Left lobe of liver (tissue), 2 donors: Measurements from ENCODE around the gene CATSPERD. TPM values are rescaled to one million over a fixed set of nuclear protein-coding genes. Genes with fewer than 3 reads are reported as not detected.
A peak's percentile ranks its signal among the peaks of the same experiment; 100 is the strongest.
"Not testable (repeated sequence)": the region's sequence is repeated elsewhere in the genome, so short reads cannot be mapped to it uniquely, and the experiment has no call there.

Experiments used
- ATAC-seq: fragments of 200-7000 bp; cut with Tn5 transposase; one replicate; pipeline ENCODE4 v1.9.1; 2020; ENCODE audit warnings: mild to moderate bottlenecking, moderate library complexity
- DNase-seq: peaks from one replicate; pipeline ENCODE4 v3.0.0-alpha.2; 2020; ENCODE audit warnings: low spot score
- total RNA-seq: library from RNA; stranded (reverse); gene quantifications from one replicate; pipeline ENCODE4 v1.2.1, GENCODE V29; 2021
- donor health status: DM: no; HTN: no; CAD: no; lungs with moderate emphysema.
- donor health status: DM: no; HTN: yes; CAD: no.

CATSPERD gene
- total RNA-seq, 1 donor from 2014 or later = not detected

DNA sequence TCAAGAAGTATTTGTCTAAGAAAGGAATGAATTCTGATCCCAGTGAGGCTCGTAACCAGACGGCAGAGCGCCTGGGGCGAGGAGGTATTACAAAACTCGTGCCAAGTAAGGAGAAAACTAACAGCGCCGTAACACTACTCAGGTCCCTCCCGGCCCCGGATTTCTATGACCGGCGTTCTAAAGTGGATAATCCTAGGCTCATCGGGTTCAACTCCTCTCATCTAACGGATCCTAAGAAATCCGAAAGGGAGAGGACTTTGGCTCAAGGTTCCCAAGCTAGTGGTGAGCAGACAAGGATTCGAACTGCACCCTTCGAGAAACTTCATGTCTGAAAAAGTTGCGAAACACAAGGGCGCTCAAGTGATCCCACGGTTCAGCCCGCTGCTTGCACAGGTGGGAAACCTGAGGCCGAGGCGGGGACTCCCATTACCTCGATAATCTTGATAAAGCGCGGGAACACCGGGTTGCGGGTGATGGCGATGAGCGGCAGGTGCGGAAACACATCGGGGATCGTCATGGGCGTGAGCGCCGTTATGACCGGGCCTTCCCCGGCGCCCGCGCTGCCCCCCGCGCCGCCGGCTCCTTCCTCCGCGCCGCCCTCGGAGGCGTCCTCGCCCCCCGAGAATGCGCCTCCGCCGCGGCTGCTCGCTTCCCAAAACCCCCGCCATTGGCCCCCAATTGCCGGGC is 1.0 kb upstream of the CATSPERD start:
- peak; percentile 60 for DNase-seq
- peak; percentile 1 for ATAC-seq

DNA sequence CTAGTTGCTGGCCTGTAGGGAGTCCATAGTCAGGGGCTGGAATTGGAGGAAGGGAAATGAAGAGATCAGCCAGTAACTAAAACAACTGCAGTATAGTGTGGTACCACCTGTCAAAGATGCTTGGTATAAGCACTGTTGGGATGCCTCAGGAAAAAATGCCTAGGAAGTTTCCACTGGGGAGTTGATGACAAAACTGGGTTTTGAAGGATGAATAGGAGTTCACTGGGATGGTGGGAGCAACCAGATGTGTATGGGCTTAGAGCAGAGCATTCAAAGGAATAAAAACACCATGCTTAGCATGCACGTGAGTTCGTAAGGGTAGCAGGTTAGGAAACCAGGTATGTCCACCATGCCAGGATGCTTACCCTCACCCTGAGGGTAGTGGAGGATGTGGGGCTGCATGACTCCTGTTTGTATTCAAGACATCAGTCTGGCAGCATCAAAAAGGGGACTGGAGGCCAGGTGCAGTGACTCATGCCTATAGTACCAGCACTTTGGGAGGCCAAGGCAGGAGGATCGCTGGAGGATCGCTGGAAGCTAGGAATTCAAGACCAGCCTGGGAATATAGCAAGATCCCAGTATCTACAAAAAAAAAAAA is 7.1 kb downstream of the CATSPERD start:
- no peak for ATAC-seq
- DNase-seq = no peak

DNA sequence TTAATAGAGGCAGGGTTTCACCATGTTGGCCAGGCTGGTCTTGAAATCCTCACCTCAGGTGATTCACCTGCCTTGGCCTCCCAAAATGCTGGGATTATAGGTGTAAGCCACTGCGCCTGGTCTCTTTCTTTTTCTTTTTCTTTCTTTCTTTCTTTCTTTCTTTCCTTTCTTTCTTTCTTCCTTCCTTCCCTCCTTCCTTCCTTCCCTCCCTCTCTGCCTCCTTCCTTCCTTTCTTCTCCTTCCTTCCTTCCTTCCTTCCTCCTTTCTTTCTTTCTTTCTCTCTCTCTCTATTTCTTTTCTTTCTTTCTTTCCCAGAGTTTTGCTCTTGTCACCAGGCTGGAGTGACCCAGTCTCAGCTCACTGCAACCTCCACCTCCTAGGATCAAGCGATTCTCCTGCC is 12.7 kb downstream of the CATSPERD start:
- not testable (repeated sequence) for ATAC-seq, DNase-seq

DNA sequence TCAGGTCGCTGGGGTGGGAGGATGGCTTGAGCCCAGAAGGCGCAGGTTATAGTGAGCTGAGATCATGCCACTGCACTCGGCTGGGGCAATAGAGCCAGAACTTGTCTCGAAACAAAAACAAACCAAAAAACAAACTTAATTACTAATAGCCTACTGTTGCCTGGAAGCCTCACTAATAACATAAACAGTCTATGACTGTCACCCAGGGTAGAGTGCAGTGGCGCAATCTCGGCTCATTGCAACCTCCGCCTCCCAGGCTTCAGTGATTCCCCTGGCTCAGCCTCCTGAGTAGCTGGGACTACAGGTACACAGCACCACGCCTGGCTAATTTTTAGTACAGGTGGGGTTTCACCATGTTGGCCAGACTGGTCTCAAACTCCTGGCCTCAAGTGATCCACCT is 18.0 kb downstream of the CATSPERD start:
- ATAC-seq (no peak), DNase-seq (no peak)

DNA sequence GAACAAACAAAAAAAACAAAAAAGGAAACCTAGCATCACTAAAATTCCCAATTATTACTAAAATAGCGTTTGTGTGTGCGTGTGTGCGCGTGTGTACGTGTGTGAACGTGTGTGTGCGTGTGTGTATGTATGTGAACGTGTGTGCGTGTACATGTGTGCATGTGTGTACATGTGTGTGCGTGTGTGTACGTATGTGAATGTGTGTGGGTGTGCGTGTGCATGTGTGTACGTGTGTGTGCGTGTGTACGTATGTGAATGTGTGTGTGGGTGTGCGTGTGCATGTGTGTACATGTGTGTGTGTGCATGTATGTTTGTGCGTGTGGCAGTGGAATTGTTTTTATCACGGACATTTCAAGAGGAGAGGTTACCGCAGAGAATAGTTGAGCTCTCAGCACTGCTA is 21.6 kb downstream of the CATSPERD start:
- DNase-seq (no peak), ATAC-seq (no peak)

DNA sequence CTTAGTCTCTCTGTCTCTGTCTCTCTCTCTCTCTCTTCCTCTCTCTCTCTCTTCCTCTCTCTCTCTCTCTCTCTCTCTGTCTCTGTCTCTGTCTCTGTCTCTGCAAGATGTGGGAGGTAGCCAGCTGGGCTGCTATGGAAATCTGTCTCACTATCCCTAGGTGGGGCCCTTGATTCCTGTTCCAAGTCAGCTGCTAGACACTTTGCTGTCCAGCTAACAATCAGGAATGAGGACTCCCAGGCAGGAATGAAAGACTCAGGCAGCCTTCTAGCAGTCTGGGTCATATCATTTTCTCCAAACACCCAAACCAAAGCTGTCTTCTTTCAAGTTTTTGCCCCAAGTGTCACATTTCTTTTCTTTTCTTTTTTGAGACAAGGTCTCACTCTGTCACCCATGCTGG is 23.2 kb downstream of the CATSPERD start:
- no peak for DNase-seq

DNA sequence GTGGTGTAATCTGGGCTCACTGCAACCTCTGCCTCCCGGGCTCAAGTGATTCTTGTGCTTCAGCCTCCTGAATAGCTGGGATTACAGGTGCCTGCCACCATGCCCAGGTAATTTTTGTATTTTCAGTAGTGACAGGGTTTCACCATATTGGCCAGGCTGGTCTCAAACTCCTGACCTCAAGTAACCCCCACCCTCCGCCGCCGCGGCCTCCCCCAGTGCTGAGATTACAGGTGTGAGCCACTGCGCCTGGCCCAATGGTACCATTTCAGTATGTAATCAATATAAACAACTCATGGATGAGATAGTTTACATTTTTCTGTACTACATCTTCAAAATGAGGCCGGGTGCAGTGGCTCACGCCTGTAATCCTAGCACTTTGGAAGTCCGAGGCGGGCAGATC is 24.6 kb downstream of the CATSPERD start:
- DNase-seq, ATAC-seq: not testable (repeated sequence)

More for the DNA sequence above, 23.2 kb downstream of the CATSPERD start:
- no peak for ATAC-seq

DNA sequence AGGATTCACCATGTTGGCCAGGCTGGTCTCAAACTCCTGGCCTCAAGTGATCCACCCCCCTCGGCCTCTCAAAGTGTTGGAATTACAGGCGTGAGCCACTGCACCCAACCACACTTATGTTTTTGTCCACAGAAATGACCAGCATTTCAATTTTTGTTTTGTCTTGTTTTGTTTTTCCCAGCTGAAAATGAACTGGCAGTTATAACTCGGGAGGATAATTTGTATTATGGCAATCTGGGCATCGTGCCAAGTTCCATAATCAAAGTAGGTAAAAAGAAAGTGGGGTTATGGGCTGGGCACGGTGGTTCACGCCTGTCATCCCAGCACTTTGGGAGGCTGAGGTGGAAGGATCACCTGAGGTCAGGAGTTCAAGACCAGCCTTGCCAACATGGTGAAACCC is 28.5 kb downstream of the CATSPERD start:
- DNase-seq, ATAC-seq: not testable (repeated sequence)

DNA sequence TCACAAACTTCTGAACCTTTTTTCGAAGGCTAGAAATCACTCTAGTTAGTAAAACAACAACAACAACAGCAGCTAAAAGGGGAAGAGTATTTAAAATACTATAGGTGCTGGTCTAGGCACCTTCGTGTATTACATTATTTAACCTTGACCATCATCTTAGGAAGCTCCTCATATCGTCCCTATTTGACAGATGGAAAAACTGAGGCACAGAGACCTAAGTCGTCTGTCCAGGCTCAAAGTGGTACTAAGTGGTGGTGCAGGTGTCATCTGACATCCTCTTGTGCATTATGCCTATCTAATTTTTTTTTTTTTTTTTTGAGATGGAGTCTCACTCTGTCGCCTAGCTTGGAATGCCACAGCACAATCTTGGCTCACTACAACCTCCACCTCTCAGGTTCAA is 29.1 kb downstream of the CATSPERD start:
- ATAC-seq = no peak
- no peak for DNase-seq

DNA sequence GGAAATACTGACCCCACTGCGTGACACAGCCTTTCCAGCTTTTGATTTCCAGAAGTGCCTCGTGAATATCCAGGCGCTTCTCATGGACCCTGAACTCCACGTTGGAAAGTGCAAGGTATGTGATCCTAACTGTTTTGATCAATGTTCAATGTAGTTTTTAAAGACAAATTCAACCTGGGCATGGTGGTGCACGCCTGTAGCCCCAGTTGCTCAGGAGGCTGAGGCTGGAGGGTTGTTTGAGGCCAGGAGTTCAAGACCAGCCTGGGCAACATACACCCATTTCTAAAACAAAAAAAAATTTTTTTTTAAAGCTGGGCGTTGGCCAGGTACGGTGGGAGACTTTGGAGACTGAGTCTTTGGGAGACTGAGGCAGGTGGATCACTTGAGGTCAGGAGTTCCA is 31.3 kb downstream of the CATSPERD start:
- DNase-seq = no peak
- no peak for ATAC-seq

DNA sequence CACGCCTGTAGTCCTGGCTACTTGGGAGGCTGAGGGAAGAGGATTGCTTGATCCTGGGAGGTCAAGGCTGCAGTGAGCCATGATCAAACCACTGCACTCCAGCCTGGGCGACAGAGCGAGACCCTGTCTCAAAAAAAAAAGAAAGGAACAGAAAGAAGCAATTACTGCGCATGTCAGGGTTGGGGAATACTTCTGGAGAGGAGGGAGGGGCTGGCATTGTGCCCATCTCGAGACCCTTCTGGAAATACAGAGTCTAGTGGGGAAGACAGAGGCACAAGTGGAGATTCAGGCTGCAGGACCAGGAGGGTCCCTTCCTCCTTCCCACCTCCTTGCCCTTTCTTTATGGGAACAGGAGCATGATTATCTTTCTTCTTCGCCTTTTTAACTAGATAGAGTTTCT is 33.3 kb downstream of the CATSPERD start:
- DNase-seq = no peak
- no peak for ATAC-seq

DNA sequence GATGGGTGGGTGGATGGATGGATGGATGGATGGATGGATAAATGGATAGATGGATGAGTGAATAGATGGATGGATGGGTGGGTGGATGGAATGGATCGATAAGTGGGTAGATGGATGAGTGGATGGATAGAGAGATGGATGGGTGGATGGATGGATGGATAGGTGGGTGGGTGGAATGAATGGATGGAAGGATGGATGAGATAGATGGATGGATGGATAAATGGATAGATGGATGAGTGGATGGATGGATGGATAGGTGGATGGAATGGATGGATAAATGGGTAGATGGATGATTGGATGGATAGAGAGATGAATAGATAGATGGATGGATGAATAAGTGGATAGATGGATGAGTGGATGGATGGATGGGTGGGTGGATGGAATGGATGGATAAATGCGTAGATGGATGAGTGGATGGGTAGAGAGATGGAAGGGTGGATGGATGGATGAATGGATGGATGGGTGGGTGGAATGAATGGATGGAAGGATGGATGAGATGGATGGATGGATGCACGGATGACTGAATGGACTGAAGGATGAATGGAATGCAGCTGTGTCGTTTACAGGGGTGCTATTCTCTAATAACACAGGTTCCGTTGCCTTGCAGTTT is 42.3 kb downstream of the CATSPERD start:
- no peak for ATAC-seq

DNA sequence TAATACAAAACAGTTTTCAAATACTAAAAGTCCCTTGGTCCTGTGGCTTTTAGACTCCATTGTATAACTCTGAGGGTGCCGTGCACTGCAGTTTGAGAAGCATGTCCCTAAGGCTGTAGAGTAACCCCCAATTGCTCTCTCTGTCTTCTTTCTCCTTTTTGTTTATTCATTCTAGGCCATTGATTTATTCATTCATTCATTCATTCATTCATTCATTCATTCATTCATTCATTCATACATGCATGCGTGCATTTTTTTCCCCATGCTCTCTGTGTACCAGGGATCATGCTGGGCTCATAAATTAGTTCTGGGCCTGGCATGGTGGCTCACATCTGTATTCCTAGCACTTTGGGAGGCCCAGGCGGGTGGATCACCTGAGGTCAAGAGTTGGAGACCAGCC is 44.8 kb downstream of the CATSPERD start:
- no peak for ATAC-seq
- no peak for DNase-seq

More for the DNA sequence above, 42.3 kb downstream of the CATSPERD start:
- DNase-seq = no peak

DNA sequence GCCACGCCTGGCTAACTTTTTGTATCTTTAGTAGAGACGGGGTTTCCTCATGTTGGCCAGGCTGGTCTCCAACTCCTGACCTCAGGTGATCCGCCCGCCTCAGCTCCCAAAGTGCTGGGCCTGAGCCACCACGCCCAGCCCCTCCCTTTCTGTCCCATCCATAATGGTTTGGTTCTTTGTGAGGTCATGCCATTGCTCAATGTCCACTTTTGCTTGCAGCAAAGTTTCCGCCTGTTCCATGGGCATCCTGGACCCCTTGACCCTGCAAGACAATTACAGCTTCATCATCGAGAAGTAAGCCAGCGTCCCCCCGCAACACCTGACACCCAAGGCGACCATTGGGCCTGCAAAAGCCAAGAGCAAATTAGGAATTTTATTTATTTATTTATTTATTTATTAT is 47.5 kb downstream of the CATSPERD start:
- DNase-seq = no peak
- ATAC-seq = no peak

DNA sequence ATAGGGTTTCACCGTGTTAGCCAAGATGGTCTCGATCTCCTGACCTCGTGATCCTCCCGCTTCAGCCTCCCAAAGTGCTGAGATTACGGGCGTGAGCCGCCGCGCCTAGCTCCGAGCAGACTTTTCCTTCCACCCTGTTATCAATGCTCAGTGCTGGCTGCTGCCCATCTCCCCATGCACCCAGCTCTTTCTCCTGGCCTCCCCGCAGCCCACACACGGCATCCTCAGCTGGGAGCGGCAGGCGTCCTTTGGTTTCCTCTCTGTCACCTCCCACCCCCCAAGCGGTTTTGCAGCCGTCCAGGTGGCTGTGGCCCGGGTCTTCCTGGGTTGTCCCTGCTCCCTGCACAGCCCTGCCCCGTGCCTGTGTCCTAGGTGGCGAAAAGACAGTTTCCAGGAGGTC is 52.0 kb downstream of the CATSPERD start:
- no peak for DNase-seq
- ATAC-seq = no peak

DNA sequence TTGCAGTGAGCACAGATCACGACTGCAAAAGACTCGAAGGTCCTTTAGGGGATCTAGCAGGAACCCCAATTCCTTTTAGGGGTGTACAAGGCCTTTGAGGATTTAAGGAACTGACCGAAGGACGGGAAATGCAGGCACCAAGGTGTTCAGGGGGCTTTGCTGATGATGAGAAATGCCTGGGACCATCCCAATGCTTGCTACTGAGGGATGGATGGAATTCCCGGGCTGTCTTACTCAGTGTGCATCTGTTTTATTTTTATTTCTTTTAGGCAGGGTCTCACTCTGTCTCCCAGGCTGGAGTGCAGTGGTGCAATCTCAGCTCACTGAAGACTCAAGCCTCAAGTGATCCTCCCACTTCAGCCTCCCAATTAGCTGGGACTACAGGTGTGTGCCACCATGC is 52.8 kb downstream of the CATSPERD start:
- no peak for ATAC-seq

DNA sequence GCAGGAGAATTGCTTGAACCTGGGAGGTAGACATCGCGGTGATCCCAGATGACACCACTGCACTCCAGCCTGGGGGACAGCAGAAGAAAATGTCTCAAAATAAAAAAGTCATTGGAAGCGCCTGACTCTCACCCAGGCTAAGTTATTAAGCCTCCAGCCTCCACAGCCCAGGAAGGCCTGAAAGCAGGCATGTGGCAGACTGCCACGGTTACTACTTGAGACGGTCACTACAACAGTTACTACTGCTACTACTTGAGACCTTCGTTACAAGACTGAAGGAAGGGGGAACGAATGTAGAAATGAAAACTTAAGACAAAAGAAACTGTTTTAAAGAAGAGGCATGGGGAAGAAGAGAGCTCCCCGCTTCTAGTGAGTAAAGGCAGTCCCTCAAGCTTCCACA is 54.5 kb downstream of the CATSPERD start:
- DNase-seq (no peak), ATAC-seq (no peak)

More for the DNA sequence above, 52.8 kb downstream of the CATSPERD start:
- no peak for DNase-seq

DNA sequence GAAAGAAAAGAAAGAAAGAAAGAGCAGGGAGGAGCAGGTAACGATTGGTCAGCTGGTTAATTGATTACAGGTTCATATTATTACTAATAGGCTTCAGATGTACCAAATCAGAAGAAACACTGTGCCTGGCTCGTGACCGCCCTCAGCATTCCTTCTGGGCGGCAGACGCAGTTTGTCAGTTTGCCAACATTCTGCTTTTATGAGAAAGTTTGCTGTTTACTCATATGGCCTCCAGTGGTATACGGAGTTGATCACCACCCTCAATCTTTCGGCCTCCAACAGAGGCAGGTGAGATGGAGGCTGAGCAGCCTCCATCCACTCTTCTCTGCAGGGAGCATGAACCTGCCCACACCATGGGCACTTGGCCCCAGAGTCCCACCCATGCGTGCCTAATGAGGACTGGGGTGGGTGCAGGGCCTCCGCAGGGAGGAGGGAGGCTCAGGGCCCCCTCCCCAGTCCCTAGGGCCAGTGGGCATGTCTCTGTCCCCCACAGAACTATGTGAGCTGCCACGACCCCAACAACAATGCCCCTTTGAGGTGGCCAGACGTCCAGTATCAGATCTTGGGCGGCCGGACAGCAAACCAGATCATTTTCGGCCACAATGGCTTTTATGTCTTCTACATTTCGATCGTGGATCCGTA is 55.4 kb downstream of the CATSPERD start:
- ATAC-seq = no peak

DNA sequence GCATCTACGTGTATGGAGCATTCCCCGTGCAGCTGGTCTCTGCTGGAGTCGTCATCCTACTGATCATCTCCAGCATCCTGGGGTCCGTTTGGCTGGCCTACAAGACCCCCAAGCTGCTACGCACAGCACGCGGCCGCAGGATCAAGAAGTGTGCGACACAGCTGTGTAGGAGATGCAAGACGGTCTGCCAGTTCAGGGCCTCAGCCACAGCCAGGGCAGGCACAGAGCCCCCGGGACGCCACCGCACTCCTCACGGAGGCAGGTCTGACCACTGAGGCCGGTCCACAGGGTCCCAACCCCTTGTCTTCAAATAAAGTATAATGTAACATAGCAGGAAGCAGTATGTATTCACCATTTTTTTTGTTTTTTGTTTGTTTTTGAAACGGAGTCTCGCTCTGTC is 58.0 kb downstream of the CATSPERD start:
- ATAC-seq = no peak
- DNase-seq = no peak

More for the DNA sequence above, 55.4 kb downstream of the CATSPERD start:
- no peak for DNase-seq

DNA sequence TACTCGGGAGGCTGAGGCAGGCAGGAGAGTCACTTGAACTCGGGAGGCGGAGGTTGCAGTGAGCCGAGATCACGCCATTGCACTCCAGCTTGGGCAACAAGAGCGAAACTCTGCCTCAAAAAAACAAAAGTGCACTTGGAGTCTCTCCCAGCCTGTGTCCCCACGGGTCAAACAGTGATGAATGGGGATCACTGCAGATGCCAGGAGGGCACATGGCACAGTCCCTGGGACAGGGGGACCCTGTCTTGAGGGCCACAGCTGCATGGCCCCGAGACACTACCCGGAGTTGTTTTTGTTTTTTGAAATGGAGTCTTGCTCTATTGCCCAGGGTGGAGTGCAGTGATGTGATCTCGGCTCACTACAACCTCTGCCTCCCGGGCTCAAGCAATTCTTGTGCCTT is 60.5 kb downstream of the CATSPERD start:
- ATAC-seq, DNase-seq: not testable (repeated sequence)

DNA sequence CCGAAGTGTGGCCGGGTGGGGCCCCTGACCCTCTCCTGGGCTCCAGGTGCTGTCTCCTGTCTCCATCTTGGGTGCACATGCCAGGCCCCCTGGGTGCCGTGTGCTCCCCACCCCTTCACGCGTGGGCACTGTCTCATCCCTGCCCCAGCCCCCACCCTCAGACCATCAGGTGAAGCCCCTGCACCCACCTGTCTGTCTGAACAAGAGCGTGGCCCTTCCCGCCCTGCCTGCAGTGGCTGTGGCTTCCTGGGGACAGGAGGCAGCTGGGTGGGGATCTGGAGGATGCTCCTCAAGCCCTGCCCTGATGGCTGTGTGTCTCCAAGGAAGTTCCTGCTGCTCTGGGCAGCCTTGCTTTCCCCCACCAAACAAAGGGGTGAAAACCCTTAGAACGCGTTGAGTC is 61.9 kb downstream of the CATSPERD start:
- ATAC-seq (no peak), DNase-seq (no peak)
